Thoracic aorta (tissue), 2 donors: ENCODE data around the gene MEGF11. TPM values are rescaled to one million over a fixed set of nuclear protein-coding genes. Genes with fewer than 3 reads are reported as not detected.

Experiments used
- ATAC-seq: fragments of 150-250 bp; one replicate; pipeline ENCODE4 v1.8.0; 2017; ENCODE audit warnings: low read depth; ENCODE audit not compliant: insufficient number of reproducible peaks, low FRiP score
- DNase-seq: peaks from one replicate; pipeline ENCODE4 v3.0.0-alpha.2; 2020; ENCODE audit warnings: low spot score
- H3K27ac ChIP-seq, 2 donors: fragments of 200-600 bp; sonication (generic); 1 replicate in 1 of 2; 2 replicates in 1 of 2; pipeline ENCODE4 v1.5.1; 2016; ENCODE audit warnings: mild to moderate bottlenecking in 2 of 2, moderate library complexity in 2 of 2
- H3K27me3 ChIP-seq: fragments of 200-600 bp; sonication (generic); replicated peaks from 2 replicates; pipeline ENCODE4 v1.6.0; 2016; ENCODE audit warnings: mild to moderate bottlenecking; ENCODE audit not compliant: insufficient read depth
- H3K36me3 ChIP-seq: fragments of 200-600 bp; sonication (generic); one replicate; pipeline ENCODE4 v1.5.1; 2016
- H3K4me1 ChIP-seq, 2 donors: fragments of 200-600 bp; sonication (generic); 1 replicate in 1 of 2; 2 replicates in 1 of 2; pipeline versions ENCODE4 v1.5.1 to v1.6.0; 2016; ENCODE audit warnings: low read depth in 2 of 2, mild to moderate bottlenecking in 1 of 2; ENCODE audit not compliant: control insufficient read depth in 1 of 2
- H3K4me3 ChIP-seq: fragments of 200-600 bp; sonication (generic); 2 replicates; pipeline ENCODE4 v1.5.1; 2016; ENCODE audit warnings: mild to moderate bottlenecking
- H3K9me3 ChIP-seq: fragments of 200-600 bp; sonication (generic); 2 replicates; pipeline ENCODE4 v1.5.1; 2016
- CTCF ChIP-seq: fragments of 200-600 bp; sonication (generic); IDR thresholded peaks from one replicate; pipeline ENCODE4 v1.5.1; 2019; ENCODE audit warnings: antibody characterized with exemption
- total RNA-seq, 2 donors: library from RNA; depleted of rRNA; stranded (reverse); fragments of >200 nt; gene quantifications; one replicate each; pipeline versions ENCODE4 v1.1.0 to v1.2.3, GENCODE V29; 2016

MEGF11 gene
- total RNA-seq, 2 donors from 2014 or later = not detected

- Histone ChIP-seq H3K27ac (no peak overlapping the region), H3K27me3 (no peaks in the 10 kb centered on the region), H3K4me1 (peaks cover 0 to 20% of the 10 kb centered on the region in 2 donors), H3K9me3 (no peaks in the 10 kb centered on the region), H3K36me3 (no peaks in the 10 kb centered on the region), H3K4me3 (no peak overlapping the region)
- DNase-seq (no peak), ATAC-seq (no peak)
- no peak for TF ChIP-seq CTCF
Measured at GRCh38 chr15:66094331-66094730, 159.2 kb downstream of the MEGF11 start.

- H3K4me1 ChIP-seq = peaks cover 10 to 27% of the 10 kb centered on the region in 2 donors
- no peak overlapping the region for H3K27ac ChIP-seq
- H3K36me3 ChIP-seq = no peaks in the 10 kb centered on the region
- no peaks in the 10 kb centered on the region for H3K27me3 ChIP-seq
- no peaks in the 10 kb centered on the region for H3K9me3 ChIP-seq
- TF ChIP-seq CTCF = no peak
- no peak for ATAC-seq
- no peak for DNase-seq
- H3K4me3 ChIP-seq = no peak overlapping the region
Measured at GRCh38 chr15:66092053-66093016, 161.2 kb downstream of the MEGF11 start.

- H3K27ac ChIP-seq = peak overlapping the region; percentile 13 to 42
- H3K9me3 ChIP-seq = no peaks in the 10 kb centered on the region
- H3K27me3 ChIP-seq = no peaks in the 10 kb centered on the region
- peaks cover 10 to 23% of the 10 kb centered on the region in 2 donors for H3K4me1 ChIP-seq
- DNase-seq (no peak), ATAC-seq (no peak)
- no peak overlapping the region for H3K4me3 ChIP-seq
- H3K36me3 ChIP-seq = no peaks in the 10 kb centered on the region
- TF ChIP-seq CTCF = no peak
Measured at GRCh38 chr15:66089509-66089908, 164.0 kb downstream of the MEGF11 start.

- H3K9me3 ChIP-seq = no peaks in the 10 kb centered on the region
- no peak overlapping the region for H3K4me3 ChIP-seq
- TF ChIP-seq CTCF = no peak
- H3K4me1 ChIP-seq = peaks cover 10 to 23% of the 10 kb centered on the region in 2 donors
- ATAC-seq = no peak
- no peaks in the 10 kb centered on the region for H3K27me3 ChIP-seq
- no peak for DNase-seq
- H3K36me3 ChIP-seq = no peaks in the 10 kb centered on the region
- peak overlapping the region; percentile 13 to 42 for H3K27ac ChIP-seq
Measured at GRCh38 chr15:66089049-66089448, 164.5 kb downstream of the MEGF11 start.

GRCh38 chr15:66085128-66085527, 168.4 kb downstream of the MEGF11 start:
- H3K27me3 ChIP-seq = no peaks in the 10 kb centered on the region
- H3K4me3 ChIP-seq = no peak overlapping the region
- H3K4me1 ChIP-seq = peaks cover 15 to 35% of the 10 kb centered on the region in 2 donors
- DNase-seq (no peak), ATAC-seq (no peak)
- H3K36me3 ChIP-seq = no peaks in the 10 kb centered on the region
- H3K9me3 ChIP-seq = no peaks in the 10 kb centered on the region
- no peak overlapping the region for H3K27ac ChIP-seq
- TF ChIP-seq CTCF = no peak
